HG03066 (cell line): ENCODE results near the gene CDH8.
A peak's percentile ranks its signal among the peaks of the same experiment; 100 is the strongest.
"Not testable (repeated sequence)": the region's sequence is repeated elsewhere in the genome, so short reads cannot be mapped to it uniquely, and the experiment has no call there.

ENCODE experiments used
- ATAC-seq: cut with Tn5 transposase; IDR thresholded peaks from one replicate; pipeline ENCODE4 v1.9.1; 2021; ENCODE audit warnings: low read depth; ENCODE audit not compliant: unreplicated experiment

Gene CDH8

GRCh38 chr16:61937646-61938045, 98.6 kb downstream of the CDH8 start:
- ATAC-seq = no peak

DNA sequence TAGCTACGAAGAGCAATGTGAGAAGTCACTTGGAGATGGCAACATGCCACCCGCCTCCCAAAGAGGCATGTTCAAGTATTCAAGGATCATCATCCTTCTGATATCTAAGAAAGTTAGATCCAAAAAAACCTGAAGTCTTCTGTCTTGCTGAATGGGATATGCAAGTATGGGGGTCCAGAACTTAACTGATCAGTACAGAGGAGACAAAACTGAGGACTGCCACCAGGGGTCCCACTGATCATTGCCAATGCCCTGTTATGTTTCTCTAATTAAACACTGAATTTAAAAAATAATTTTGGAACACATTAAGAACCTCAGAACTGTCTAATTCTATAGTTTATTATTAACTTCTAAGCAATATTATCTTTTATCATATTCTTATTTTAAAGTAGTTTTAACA, 99.7 kb downstream of the CDH8 start:
- no peak for ATAC-seq

DNA sequence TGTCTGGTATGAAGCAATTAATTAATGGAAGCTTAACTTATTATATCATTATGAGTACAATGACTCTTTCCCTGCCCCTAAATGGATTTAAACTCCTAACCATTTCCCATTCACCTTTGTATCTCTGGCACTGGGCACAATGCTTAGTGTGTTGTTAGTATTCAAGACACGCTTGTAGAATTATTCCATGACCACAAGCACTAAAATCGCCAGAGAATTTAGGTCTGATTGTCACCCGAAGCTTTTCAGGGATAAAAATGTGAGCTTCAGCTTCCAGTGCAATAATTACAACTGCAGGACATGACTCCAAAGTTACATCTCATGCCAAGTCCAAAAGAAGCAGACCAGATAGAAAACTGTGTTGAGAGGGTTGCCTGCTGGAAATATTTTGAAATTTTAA, 101.6 kb downstream of the CDH8 start:
- no peak for ATAC-seq

DNA sequence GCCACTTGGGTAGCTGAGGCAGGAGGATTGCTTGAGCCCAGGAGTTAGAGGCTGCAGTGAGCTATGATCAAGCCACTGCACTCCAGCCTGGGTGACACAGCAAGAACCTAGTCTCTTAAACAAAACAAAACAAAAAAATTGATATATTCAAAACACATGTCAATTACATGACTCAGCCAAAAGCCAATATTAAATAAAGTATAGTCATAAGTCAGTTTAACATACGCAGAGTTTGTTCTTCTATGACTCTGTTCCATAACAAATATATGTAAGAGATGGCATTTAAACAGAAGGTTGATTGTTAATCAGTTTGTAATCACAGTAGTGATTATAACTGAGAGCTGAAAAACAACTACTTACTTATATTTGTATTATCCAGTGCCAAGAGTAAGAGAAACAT, 106.5 kb downstream of the CDH8 start:
- no peak for ATAC-seq

DNA sequence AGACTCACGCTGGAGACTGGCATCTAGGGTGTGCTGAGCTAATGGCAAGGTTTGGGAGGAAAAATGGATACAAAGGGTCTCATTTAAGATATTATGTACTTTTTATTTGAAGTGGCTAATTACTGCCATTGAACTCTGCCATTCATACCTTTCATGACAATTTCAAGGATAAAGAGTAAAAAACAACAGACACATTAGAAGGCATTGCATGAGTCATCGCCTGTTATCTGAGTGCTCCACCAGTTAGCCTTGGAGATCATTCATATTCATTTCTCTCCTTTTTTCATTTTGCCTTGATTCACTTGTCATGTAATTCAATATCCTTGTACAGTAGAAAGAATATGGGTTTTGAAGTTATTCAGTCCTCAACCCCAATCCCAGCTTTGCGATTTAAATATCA, 109.5 kb downstream of the CDH8 start:
- no peak for ATAC-seq

- no peak for ATAC-seq
These were observed 112.6 kb downstream of the CDH8 start for GRCh38 chr16:61923629-61924028.

- ATAC-seq = no peak
These were observed 114.9 kb downstream of the CDH8 start for GRCh38 chr16:61921373-61921772.

DNA sequence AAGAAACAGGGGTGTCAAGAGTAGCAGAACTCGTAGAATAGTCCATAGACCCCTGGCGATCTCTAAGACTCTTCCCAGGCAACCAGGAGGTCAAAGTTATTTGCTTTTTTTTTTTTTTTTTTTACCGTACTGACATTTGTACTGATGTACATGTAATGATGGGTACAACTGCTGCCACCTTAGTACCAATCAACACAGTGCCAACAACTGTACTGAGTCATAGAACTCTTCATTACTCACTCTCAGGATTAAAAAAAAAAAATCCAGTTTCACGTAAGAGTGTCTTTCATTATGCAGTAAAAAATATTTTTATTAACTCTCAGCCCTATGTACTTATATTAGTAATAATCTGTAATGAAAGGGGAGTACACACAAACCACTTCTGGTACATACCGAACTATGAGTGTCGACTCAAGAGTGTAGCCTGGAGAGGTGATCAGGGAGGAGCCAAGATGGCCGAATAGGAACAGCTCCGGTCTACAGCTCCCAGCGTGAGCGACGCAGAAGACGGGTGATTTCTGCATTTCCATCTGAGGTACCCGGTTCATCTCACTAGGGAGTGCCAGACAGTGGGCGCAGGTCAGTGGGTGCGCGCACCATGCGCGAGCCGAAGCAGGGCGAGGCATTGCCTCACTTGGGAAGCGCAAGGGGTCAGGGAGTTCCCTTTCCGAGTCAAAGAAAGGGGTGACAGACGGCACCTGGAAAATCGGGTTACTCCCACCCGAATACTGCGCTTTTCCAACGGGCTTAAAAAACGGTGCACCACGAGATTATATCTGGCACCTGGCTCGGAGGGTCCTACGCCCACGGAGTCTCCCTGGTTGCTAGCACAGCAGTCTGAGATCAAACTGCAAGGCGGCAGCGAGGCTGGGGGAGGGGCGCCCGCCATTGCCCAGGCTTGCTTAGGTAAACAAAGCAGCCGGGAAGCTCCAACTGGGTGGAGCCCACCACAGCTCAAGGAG, 118.1 kb downstream of the CDH8 start:
- not testable (repeated sequence) for ATAC-seq

- ATAC-seq = no peak
These were observed 120.7 kb downstream of the CDH8 start for GRCh38 chr16:61915569-61915968.

- no peak for ATAC-seq
These were observed 127.2 kb downstream of the CDH8 start for GRCh38 chr16:61909074-61909473.

GRCh38 chr16:61908426-61908825, 127.8 kb downstream of the CDH8 start:
- no peak for ATAC-seq

- ATAC-seq = no peak
These were observed 134.5 kb downstream of the CDH8 start for GRCh38 chr16:61901689-61902088.

DNA sequence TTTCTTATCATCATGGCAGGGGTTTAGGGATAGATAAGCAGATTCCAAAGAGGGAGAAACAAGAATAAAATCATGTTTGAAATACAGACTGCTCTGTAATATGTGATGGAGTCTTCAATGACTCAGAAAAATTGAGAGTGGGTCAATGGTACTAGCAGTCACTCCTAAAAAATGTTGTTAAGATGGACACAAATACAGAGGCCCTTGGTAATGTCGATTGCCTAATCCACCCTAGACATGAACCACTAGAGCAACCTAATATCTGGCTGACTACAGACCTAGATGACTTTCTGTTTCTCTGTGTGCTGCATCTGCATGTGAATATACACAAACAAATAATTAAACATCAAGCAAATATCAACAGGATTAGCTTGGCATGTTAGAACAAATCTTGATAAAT, 135.8 kb downstream of the CDH8 start:
- no peak for ATAC-seq

- peak; percentile 82 for ATAC-seq
These were observed 138.6 kb downstream of the CDH8 start for GRCh38 chr16:61897657-61898056.

DNA sequence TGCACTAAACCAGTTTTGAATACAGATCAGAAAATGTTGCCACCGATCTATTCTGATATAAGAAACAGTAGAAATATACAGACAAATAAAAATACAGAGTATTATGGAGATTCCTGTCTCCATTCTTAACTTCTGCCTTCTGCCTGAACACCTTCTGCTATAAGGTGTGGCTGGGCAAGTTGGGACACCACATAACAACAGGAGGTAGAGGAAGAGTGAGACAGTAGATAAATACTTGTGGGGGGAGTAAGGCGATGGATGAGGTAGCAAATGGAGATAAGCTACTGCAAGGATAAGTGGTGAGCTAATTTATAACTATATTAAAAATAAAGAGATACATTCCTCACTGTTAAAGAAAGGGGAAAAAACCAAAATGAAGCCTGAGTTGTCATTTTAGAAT, 143.7 kb downstream of the CDH8 start:
- no peak for ATAC-seq

DNA sequence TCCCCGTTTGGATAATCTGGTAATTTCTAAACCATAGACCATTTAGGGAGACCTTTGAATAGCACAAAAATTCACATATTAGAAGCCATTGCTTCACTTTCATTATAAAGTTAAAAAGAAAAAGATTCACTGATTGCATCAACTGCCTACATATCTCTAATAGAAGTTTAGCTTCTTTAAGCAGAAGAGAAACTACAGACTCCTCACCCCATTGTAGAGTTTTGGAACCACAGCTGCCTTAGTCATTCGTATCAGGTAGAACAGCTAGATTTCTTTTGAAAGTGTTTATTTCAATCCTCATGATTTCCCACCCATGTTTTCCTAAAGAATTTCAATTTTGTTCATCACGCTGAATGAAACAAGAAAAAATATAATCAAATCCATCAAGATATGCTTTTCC, 144.8 kb downstream of the CDH8 start:
- ATAC-seq = no peak

GRCh38 chr16:61890386-61890785, 145.9 kb downstream of the CDH8 start:
- ATAC-seq = no peak

GRCh38 chr16:61887903-61888302, 148.3 kb downstream of the CDH8 start:
- peak; percentile 84 for ATAC-seq

GRCh38 chr16:61885343-61885742, 150.9 kb downstream of the CDH8 start:
- ATAC-seq = no peak

DNA sequence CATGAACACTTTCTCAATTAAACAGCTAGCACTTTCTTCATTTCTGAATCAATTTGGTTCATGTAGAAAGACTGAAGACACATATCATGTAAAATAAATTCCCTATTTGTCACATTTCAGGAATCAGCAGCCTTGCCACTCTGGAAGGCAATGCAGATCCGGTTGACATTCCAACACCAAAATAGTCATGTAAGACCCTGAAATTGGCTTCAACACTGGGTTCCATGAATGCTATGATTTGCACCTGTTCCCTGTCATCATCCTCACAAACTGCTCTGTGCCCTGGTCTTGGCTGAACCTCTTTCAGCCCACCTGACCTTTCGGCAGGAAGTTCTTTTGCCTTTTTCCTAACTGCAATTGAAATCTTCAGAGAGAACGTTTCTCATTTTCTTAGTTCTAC, 156.9 kb downstream of the CDH8 start:
- no peak for ATAC-seq

DNA sequence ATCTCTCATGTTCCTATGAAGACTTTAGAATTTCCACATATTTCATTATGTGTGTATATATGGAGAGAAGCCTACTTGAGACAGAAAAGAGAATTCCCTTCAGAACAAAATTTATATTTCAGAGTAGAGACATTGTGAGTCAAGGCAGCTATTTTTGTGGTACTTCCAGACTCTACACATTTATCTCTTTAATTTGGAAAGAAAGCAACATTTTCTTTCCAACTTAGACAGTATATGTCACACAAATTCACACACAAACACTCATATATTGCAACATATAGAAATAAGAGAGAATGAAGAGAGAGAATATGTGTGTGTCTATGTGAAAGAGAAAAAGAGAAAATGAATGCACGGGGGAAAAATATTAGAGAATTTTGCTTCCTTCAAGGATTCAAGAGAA, 158.8 kb downstream of the CDH8 start:
- no peak for ATAC-seq

GRCh38 chr16:61872778-61873119, 163.5 kb downstream of the CDH8 start:
- ATAC-seq = no peak
